Endothelial cell of umbilical vein (primary cell): ENCODE measurements around the gene TMC4. TPM values are rescaled to one million over a fixed set of nuclear protein-coding genes. Genes with fewer than 3 reads are reported as not detected.
"Not testable (repeated sequence)": the region's sequence is repeated elsewhere in the genome, so short reads cannot be mapped to it uniquely, and the experiment has no call there.

Experiments
- BruUV-seq: library from RNA; stranded (reverse); fragments of 400-500 nt; replicated peaks from 2 replicates; lab custom pipeline; 2021; lab: Mats Ljungman, UMichigan
- CTCF ChIA-PET: fragments of 300-600, 350-600 bp; sonication (Branson Sonifier 250); formaldehyde crosslinking; loops from one replicate; lab custom pipeline; 2021; ENCODE audit warnings: antibody characterized with exemption, inconsistent platforms; lab: Charles Lee
- POLR2A ChIA-PET: fragments of 300-600, 350-600 bp; sonication (Branson Sonifier 250); formaldehyde crosslinking; loops from one replicate; lab custom pipeline; 2021; ENCODE audit warnings: antibody characterized with exemption, inconsistent platforms; lab: Charles Lee
- DNase-seq: peaks from one replicate; pipeline ENCODE4 v3.0.0-alpha.2; 2011; ENCODE audit warnings: low read depth, low spot score
- FAIRE-seq: peaks from 2 replicates; lab custom pipeline; 2011; peaks lifted over from hg19 to GRCh38; lab: Jason Lieb, UNC
- H2AFZ ChIP-seq: 2 replicates; pipeline ENCODE4 v1.6.0; 2012; ENCODE audit warnings: low read depth, low read length, control low read depth, inconsistent platforms
- H3K27ac ChIP-seq: 2 replicates; pipeline ENCODE4 v1.5.1; 2011; ENCODE audit warnings: low read depth, mild to moderate bottlenecking, control low read depth, low read length, moderate library complexity; ENCODE audit not compliant: insufficient read depth
- H3K27me3 ChIP-seq, 2 experiments: 2 replicates each; pipeline versions ENCODE4 v1.6.0 to v1.6.1; 2011; ENCODE audit warnings: low read length in 2 of 2, mixed read lengths in 1 of 2; ENCODE audit not compliant: control insufficient read depth in 2 of 2, insufficient read depth in 2 of 2
- H3K36me3 ChIP-seq, 2 experiments: 2 replicates in 1 of 2; 3 replicates in 1 of 2; pipeline ENCODE4 v1.5.1; 2011; ENCODE audit warnings: low read length in 2 of 2, mild to moderate bottlenecking in 1 of 2, moderate library complexity in 1 of 2; ENCODE audit not compliant: control insufficient read depth in 2 of 2, insufficient read depth in 2 of 2; ENCODE audit errors: extremely low read depth in 1 of 2
- H3K4me1 ChIP-seq: 3 replicates; pipeline ENCODE4 v1.5.1; 2011; ENCODE audit warnings: mild to moderate bottlenecking, low read length; ENCODE audit not compliant: control insufficient read depth, insufficient read depth; ENCODE audit errors: extremely low read depth
- H3K4me2 ChIP-seq: 2 replicates; pipeline ENCODE4 v1.6.1; 2011; ENCODE audit warnings: low read length, control low read depth, mixed read lengths; ENCODE audit not compliant: insufficient read depth
- H3K4me3 ChIP-seq, 3 experiments: fragments of 200-600 bp in 1 of 3; sonication (generic), shearing (Covaris generic) in 1 of 3; replicated peaks in 1 of 3; 2 replicates each; pipeline ENCODE4 v1.5.1; 2011 to 2016; ENCODE audit warnings: control low read depth in 3 of 3, low read length in 3 of 3, mild to moderate bottlenecking in 2 of 3, inconsistent platforms in 1 of 3, low read depth in 1 of 3, moderate library complexity in 1 of 3; ENCODE audit not compliant: insufficient read depth in 1 of 3
- H3K79me2 ChIP-seq: 2 replicates; pipeline ENCODE4 v1.6.0; 2012; ENCODE audit warnings: low read length, inconsistent platforms; ENCODE audit not compliant: control insufficient read depth, insufficient read depth
- H3K9ac ChIP-seq: replicated peaks from 2 replicates; pipeline ENCODE3; 2011; ENCODE audit warnings: low read length, control low read depth; ENCODE audit not compliant: insufficient read depth; ENCODE audit errors: extremely low read depth
- H3K9me1 ChIP-seq: replicated peaks from 3 replicates; pipeline ENCODE4 v1.6.0; 2011; ENCODE audit warnings: mild to moderate bottlenecking, low read length; ENCODE audit not compliant: control insufficient read depth, insufficient read depth; ENCODE audit errors: extremely low read depth
- H3K9me3 ChIP-seq: replicated peaks from 2 replicates; pipeline ENCODE4 v1.5.1; 2012; ENCODE audit warnings: low read length, inconsistent platforms; ENCODE audit not compliant: control insufficient read depth, insufficient read depth
- H4K20me1 ChIP-seq: replicated peaks from 2 replicates; pipeline ENCODE3; 2011; ENCODE audit warnings: mild to moderate bottlenecking, low read length; ENCODE audit not compliant: control insufficient read depth, insufficient read depth; ENCODE audit errors: extremely low read depth
- CTCF ChIP-seq, 2 donors: IDR thresholded peaks; 1 replicate in 1 of 2; 2 replicates in 1 of 2; pipeline ENCODE4 v1.5.1; 2011; ENCODE audit warnings: low read length in 2 of 2, mild to moderate bottlenecking in 2 of 2, moderate library complexity in 2 of 2, control low read depth in 1 of 2, inconsistent platforms in 1 of 2, low read depth in 1 of 2; ENCODE audit not compliant: insufficient read depth in 1 of 2; ENCODE audit errors: extremely low read depth in 1 of 2
- EZH2 ChIP-seq: IDR thresholded peaks from 2 replicates; pipeline ENCODE4 v1.6.1; 2012; ENCODE audit warnings: borderline replicate concordance, low read depth, mild to moderate bottlenecking, moderate library complexity, low read length, inconsistent platforms; ENCODE audit not compliant: severe bottlenecking
- FOS ChIP-seq: IDR thresholded peaks from 2 replicates; pipeline ENCODE4 v1.6.1; 2011; ENCODE audit warnings: mild to moderate bottlenecking, low read length, moderate library complexity, borderline replicate concordance; ENCODE audit not compliant: insufficient read depth
- GATA2 ChIP-seq: IDR thresholded peaks from 2 replicates; pipeline ENCODE4 v1.7.0; 2011; ENCODE audit warnings: low read depth, mild to moderate bottlenecking, moderate library complexity, mixed read lengths, low read length; ENCODE audit not compliant: insufficient read length, insufficient read depth
- JUN ChIP-seq: IDR thresholded peaks from 2 replicates; pipeline ENCODE4 v1.6.1; 2011; ENCODE audit warnings: borderline replicate concordance, low read depth; ENCODE audit not compliant: insufficient read length, insufficient read depth
- MAX ChIP-seq: IDR thresholded peaks from 2 replicates; pipeline ENCODE4 v1.6.1; 2011; ENCODE audit not compliant: insufficient read depth, insufficient read length
- MYC ChIP-seq: IDR thresholded peaks from one replicate; pipeline ENCODE4 v1.6.1; 2011; ENCODE audit warnings: mild to moderate bottlenecking, low read depth, low read length
- POLR2A ChIP-seq: IDR thresholded peaks from 2 replicates; pipeline ENCODE4 v1.6.1; 2012; ENCODE audit warnings: low read depth, mild to moderate bottlenecking, control low read depth, low read length
- POLR2AphosphoS5 ChIP-seq: IDR thresholded peaks from 2 replicates; pipeline ENCODE4 v1.6.1; 2012; ENCODE audit warnings: low read depth, mild to moderate bottlenecking, control low read depth, low read length, moderate library complexity; ENCODE audit not compliant: insufficient read depth
- dilution Hi-C: fragments of 300-500 bp; cut with MboI; formaldehyde crosslinking; loops from one replicate; pipeline ENCODE4 v1.15.0; 2019; ENCODE audit warnings: low sequenced_read_pairs; ENCODE audit not compliant: extremely low pct_ligation_motif_present
- intact Hi-C: fragments of 100-400 bp; cut with micrococcal nuclease; formaldehyde crosslinking; loops from one replicate; pipeline ENCODE4 v1.10.0; 2022
- polyA plus RNA-seq, 4 experiments: library from polyadenylated mRNA; depleted of rRNA in 3 of 4; stranded (reverse) in 3 of 4; unstranded in 1 of 4; fragments of >200 nt; gene quantifications; 2 replicates each; pipeline versions ENCODE4 v1.2.1 to v1.2.3, GENCODE V29; 2011 to 2012; ENCODE audit warnings: missing spikeins in 1 of 4
- total RNA-seq: library from RNA; stranded (reverse); gene quantifications from 2 replicates; pipeline ENCODE4 v1.2.3, GENCODE V29; 2021

TMC4 gene
- total and polyA plus RNA-seq, 2 donors (not counting 3 experiments of a cell fraction or from before 2014, with no cell fraction given), result 0.71 to 1.7 TPM

GRCh38 chr19:54218259-54218658 lies 45.3 kb upstream of the TMC4 start:
- H3K9me3 ChIP-seq, result no peaks in the 10 kb centered on the region
- H3K27me3 ChIP-seq, result no peaks in the 10 kb centered on the region
- no peak overlapping the region for H3K9ac ChIP-seq
- no peaks in the 10 kb centered on the region for H3K4me1 ChIP-seq
- dilution Hi-C loops (no loop called here), intact Hi-C loops (no loop called here)
- ChIA-PET CTCF (no interaction called here), POLR2A (no interaction called here)
- H3K79me2 ChIP-seq, result no peaks in the 10 kb centered on the region
- H2AFZ ChIP-seq, result no peak overlapping the region
- BruUV-seq, result no TSS peak
- no peaks in the 10 kb centered on the region for H3K9me1 ChIP-seq
- H4K20me1 ChIP-seq, result no peaks in the 10 kb centered on the region
- H3K27ac ChIP-seq, result no peak overlapping the region
- no peak overlapping the region for H3K4me2 ChIP-seq
- TF ChIP-seq MYC, result no peak
- TF ChIP-seq POLR2A, result no peak
- TF ChIP-seq FOS, result no peak
- TF ChIP-seq CTCF (IDR thresholded peaks at IDR 0.05; ENCODE audit: extremely low read depth in 1 of 2, insufficient read depth in 1 of 2, low read depth in 1 of 2, low read length in 2 of 2), result no peak
- TF ChIP-seq POLR2AphosphoS5, result no peak
- TF ChIP-seq EZH2, result no peak
- no peak for TF ChIP-seq JUN
- no peak for TF ChIP-seq MAX
- no peak for TF ChIP-seq GATA2
- H3K4me3 ChIP-seq, result no peak overlapping the region
- no peaks in the 10 kb centered on the region for H3K36me3 ChIP-seq
- no peak for DNase-seq
- FAIRE-seq, result no peak

GRCh38 chr19:54217517-54218247 lies 44.7 kb upstream of the TMC4 start:
- H2AFZ ChIP-seq, POLR2A ChIA-PET, BruUV-seq, DNase-seq, intact Hi-C loops, H3K9me1 ChIP-seq, H3K36me3 ChIP-seq, H3K4me1 ChIP-seq, H3K79me2 ChIP-seq, CTCF ChIA-PET, FAIRE-seq, dilution Hi-C loops, H3K27ac ChIP-seq, H3K9me3 ChIP-seq, H3K9ac ChIP-seq, H3K4me2 ChIP-seq, H3K4me3 ChIP-seq, H4K20me1 ChIP-seq, H3K27me3 ChIP-seq: not testable (repeated sequence)
